GM11168 (cell line): ENCODE measurements around the gene COP1.
"Not testable (repeated sequence)": the region's sequence is repeated elsewhere in the genome, so short reads cannot be mapped to it uniquely, and the experiment has no call there.

Experiments
- in situ Hi-C: fragments of 300-500 bp; cut with MboI; formaldehyde crosslinking; loops from one replicate; pipeline ENCODE4 v1.12.0; 2022; ENCODE audit warnings: low sequenced_read_pairs; ENCODE audit not compliant: unreplicated experiment

COP1 gene

DNA sequence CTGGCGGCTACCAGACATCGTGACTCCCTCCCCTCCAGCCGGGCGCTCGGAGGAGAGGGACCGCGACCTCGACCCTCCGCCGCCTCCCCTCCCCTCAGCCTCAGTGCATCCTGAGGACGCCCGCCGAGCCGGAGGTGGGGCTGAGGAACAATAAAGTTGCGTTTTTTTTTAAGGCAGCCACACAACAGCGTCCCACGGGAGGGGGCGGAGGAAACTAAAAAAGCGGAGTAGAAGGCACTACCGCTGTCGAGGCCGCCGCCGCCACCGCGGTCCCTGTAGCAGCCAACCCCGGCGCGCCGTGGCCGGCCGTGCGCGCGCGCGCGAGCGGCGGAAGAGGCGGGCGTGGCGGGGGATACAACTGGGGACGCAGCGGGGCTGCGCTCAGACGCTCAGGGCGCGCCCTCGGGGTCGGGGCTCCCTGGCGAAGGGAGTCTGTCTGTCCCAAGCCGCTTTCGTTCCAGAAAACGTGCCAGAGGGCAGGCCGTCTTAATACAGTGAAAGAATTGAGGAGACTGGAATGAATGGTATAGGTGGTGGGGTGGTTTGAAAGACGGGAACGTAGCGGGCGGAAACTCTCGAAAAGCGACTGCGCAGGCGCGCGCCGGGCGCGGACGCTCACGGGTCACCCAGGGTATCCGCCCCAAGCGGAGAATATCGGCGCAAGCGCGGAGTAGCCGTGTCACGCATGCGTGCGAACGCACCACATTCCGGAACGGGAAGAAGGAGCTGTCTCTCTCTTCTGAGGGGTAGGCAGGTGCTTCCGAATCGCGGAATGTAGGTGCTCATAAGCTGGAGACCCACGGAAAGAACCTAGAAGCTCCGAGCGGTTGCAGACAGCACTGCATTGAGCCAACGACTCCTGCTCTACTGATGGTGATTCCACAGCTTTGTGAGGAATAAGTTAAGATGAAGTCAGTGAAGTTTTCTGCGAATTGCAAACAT is at the start of gene COP1:
Gene COP1, minus strand, starts transcription at position 326 of the 942 bp plus-strand sequence. Its CDS starts 308 bp downstream, at position 18.
- in situ Hi-C loops = no loop called here

- in situ Hi-C loops = no loop called here
Observed at GRCh38 chr1:176252191-176252590, 45.1 kb upstream of the COP1 start.

DNA sequence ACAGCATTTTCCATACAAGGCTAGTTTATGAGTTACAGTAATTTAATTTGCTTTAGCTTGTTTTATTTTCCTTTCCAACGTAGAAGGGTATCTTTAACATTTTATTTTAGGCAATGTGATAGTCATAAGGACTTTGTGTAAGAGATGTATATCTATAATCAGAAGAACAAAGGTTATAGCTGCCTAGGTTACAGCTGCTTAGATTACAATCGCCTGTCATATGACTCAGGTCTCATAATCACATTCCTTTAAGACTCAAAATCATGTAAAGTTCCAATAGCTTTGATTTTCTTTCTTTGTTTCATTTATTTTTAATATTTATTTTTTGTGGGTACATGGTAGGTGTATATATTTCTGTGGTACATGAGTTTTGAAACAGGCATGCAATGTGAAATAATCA is 37.8 kb upstream of the COP1 start:
- in situ Hi-C loops = no loop called here

GRCh38 chr1:176243746-176244145 is 36.7 kb upstream of the COP1 start:
- in situ Hi-C loops = no loop called here

DNA sequence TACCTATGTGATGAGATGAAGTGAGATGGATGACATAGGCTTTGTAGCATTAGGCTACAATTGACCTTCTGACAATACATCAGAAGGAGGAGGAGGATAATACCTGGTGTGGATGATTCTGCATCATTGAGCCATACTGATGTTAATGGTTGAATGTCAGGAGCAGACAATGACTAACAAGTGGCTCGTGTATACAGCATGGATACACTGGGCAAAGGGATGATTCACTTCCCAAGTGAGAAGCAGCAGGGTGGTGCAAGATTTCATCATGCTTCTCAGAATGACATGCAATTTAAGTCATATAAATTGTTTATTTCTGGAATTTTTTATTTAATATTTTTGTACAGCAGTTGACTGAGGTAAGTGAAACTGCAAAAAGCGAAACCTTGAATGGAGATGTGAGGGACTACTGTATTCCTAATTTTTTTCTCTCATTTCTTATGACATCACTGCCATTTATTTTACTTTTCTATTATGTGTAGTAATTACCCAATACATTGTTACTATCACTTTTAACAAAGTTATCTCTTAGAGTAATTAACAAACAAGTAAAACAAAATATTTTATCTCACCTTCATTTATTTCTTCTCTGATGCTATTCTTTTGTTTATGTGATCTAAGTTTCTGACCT is 34.4 kb upstream of the COP1 start:
- in situ Hi-C loops = no loop called here

- in situ Hi-C loops = not testable (repeated sequence)
Observed at GRCh38 chr1:176233657-176234056, 26.6 kb upstream of the COP1 start.

- in situ Hi-C loops = no loop called here
Observed at GRCh38 chr1:176227579-176227978, 20.5 kb upstream of the COP1 start.

DNA sequence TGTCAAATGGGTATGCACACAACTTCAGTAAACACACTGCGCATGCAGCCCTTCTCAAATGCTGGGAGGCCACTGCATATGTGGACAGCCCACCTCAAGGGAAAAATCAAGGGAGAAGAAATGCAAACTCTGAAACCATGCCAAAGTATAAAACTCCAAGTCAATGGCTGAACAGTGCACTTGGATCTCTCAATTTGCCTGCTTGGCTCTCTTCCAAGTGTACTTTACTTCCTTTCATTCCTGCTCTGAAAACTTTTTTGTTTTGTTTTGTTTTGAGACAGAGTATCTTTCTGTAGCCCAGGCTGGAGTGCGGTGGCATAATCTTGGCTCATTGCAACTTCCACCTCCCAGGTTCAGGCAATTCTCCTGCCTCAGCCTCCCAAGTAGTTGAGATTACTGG is 18.8 kb upstream of the COP1 start:
- in situ Hi-C loops = no loop called here

GRCh38 chr1:176225479-176225875 is 18.4 kb upstream of the COP1 start:
- in situ Hi-C loops = no loop called here

DNA sequence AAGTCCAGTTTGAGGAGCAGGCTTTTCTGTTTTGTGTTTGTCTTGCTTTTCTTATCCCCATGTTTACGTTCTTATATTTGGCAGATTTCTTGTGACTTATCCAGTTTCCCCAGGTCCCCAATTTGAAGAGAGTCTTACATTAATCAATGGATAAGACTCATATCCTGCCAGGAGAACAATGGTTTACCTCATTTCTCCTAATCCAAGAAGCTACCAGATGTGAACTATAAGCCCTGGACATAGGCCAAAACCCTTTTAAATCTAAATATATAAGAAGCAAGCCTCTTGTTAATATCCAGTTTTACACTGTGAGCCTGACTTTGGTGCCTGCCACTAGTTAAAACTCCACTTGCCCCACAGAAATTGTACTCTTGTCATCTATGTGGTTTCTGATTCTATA is 15.1 kb upstream of the COP1 start:
- in situ Hi-C loops = no loop called here

- in situ Hi-C loops = no loop called here
Observed at GRCh38 chr1:176220100-176220689, 13.1 kb upstream of the COP1 start.

GRCh38 chr1:176217461-176218099 is 10.5 kb upstream of the COP1 start:
- in situ Hi-C loops = no loop called here

- in situ Hi-C loops = no loop called here
Observed at GRCh38 chr1:176216031-176216430, 8.9 kb upstream of the COP1 start.

DNA sequence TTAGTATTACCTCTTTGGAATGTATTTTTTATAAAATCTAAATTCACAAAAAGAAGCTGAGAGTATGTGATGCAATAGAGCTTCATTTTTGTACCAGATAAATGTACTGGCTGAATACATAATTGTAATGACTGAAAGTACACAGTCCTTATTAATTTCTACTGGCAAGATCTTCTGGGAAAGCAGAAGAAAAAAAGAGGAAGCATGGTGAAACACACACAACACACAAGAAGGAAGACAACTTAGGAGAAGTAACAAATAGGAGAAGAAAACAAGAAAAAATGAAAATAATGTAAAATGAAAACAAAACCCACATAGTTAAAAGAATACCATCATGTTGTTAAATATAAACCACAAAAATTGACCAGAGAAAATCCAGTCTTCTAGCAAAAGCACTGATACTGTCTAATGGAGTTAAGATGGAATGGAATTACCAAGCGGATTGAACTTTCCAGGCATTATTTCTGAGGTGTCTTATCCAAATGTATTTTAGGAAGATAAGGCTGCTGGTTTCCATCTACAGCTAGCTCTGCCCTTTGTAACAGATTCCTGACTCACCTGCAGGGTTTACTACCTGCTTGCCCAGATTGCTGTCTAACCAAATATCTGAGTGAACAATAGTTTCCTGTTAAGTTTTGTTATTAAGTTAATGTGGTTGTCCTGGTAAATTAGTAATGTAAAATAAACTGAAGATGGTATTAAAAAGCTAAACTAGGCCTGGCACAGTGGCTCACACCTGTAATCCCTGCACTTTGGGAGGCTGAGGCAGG is 4.5 kb upstream of the COP1 start:
- in situ Hi-C loops = no loop called here

- in situ Hi-C loops = no loop called here
Observed at GRCh38 chr1:176208034-176208433, 948 bp upstream of the COP1 start.

DNA sequence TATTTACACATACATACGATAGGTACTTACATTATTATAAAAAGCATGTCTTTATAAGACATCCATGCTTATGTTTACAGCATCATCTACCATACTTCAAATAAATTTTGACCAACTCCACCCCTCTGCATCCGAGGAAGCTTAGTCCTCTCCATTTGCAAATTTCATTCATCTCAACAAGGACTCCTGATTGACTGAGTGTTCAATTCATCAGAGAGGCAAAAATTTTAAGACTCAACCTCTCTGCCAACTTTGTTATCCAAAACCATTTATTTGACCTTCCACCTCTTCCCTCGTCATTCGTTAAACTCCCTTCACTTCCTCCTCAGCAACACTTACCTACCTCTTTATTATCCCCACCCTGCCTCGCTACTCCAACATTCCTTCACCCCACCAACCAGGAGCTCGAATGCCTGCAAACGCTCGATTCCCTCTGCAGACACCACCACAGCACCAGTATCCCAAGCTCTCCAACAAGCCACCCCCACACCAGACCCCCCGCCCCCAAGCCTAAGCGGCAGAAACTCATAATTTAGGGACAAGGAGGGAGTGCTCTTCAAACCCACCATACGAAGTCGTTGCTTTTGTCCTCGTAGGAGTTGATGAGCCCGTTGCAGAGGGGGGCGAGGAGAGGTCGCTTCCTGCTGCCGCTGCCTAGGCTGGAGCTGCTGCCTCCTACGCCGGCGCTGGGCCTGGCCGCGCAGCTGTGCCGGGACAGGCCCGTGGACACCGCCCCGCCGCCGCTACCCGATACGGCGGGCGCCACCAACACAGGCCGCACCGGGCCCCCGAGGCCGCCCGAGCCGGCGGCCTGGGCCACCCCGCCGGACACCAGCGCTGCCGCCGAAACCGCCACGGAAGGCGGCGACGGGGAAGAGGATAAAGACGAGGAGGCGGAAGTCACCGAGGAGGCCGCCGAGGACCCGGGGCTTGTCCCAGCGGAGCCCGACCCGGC is 803 bp downstream of the COP1 start:
- in situ Hi-C loops = no loop called here

GRCh38 chr1:176205332-176205914 is 1.7 kb downstream of the COP1 start:
- in situ Hi-C loops = no loop called here

DNA sequence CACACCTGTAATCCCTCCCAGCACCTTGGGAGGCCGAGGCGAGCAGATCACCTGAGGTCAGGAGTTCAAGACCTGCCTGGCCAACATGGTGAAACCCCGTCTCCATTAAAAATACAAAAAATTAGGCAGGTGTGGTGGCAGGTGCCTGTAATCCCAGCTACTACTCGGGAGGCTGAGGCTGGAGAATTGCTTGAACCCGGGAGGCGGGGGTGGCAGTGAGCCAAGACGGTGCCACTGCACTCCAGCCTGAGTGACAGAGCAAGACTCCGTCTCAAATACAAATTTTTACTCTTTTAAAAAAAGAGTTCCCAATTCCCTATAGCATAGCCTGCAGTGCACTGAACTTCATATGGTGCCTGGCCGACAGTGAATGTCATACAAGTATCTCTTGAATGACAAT is 2.4 kb downstream of the COP1 start:
- in situ Hi-C loops = not testable (repeated sequence)

DNA sequence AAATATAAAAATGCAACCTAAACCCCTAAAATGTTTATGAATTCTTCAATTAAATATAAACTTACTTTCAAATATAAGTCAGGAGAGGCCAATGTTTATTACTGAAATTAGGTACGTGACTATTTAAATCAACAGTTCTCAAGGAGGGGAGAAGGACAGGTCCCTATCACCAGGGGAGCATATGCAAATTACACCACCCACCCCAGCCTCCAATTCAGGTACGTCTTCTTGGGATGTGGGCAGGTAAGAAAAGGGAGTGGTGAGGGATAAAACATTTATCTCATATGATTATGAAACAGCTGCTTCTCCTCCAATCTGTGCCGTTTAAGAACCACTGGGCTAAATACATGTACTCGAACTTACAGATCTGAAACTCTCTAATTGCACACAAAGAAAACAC is 3.4 kb downstream of the COP1 start:
- in situ Hi-C loops = no loop called here
